CD4-positive, alpha-beta memory T cell (primary cell): Measurements from ENCODE around the gene WDR90. TPM values are rescaled to one million over a fixed set of nuclear protein-coding genes. Genes with fewer than 3 reads are reported as not detected.

Experiments
- CTCF ChIA-PET: fragments of 350-600 bp; sonication (Branson Sonifier 250); formaldehyde crosslinking; loops from one replicate; lab custom pipeline; 2021; ENCODE audit warnings: inconsistent platforms; ENCODE audit not compliant: partially characterized antibody; lab: Charles Lee
- POLR2A ChIA-PET: fragments of 350-600 bp; sonication (Branson Sonifier 250); formaldehyde crosslinking; loops from one replicate; lab custom pipeline; 2021; ENCODE audit not compliant: partially characterized antibody; lab: Charles Lee
- DNase-seq, 5 donors: peaks; one replicate each; pipeline versions ENCODE4 v3.0.0 to v3.0.0-alpha.2; 2020 to 2022; ENCODE audit warnings: mixed read lengths in 1 of 5
- H3K27ac ChIP-seq: one replicate; pipeline ENCODE4 v1.7.0; 2013; ENCODE audit warnings: low read depth, low read length
- H3K27me3 ChIP-seq: 2 replicates; pipeline ENCODE4 v1.7.0; 2013; ENCODE audit warnings: mild to moderate bottlenecking, low read length, moderate library complexity; ENCODE audit not compliant: insufficient read depth
- H3K36me3 ChIP-seq: 2 replicates; pipeline ENCODE4 v1.7.0; 2013; ENCODE audit warnings: mild to moderate bottlenecking, low read length, moderate library complexity; ENCODE audit not compliant: insufficient read depth
- H3K4me1 ChIP-seq: 2 replicates; pipeline ENCODE4 v1.7.0; 2013; ENCODE audit warnings: mild to moderate bottlenecking, low read length, moderate library complexity; ENCODE audit not compliant: insufficient read depth
- H3K4me3 ChIP-seq, 2 donors: one replicate each; pipeline ENCODE4 v1.7.0; 2013; ENCODE audit warnings: low read length in 2 of 2, mild to moderate bottlenecking in 1 of 2
- H3K9me3 ChIP-seq, 2 donors: one replicate each; pipeline ENCODE4 v1.7.0; 2013; ENCODE audit warnings: low read length in 2 of 2, control low read depth in 1 of 2; ENCODE audit not compliant: control insufficient read depth in 1 of 2
- H3K27ac Mint-ChIP-seq, 7 donors: one replicate each; pipeline ENCODE4 v1.8.0; 2020 to 2021; ENCODE audit warnings: mixed read lengths in 7 of 7, mild to moderate bottlenecking in 6 of 7, inconsistent platforms in 3 of 7, moderate library complexity in 3 of 7
- H3K27me3 Mint-ChIP-seq, 2 donors: one replicate each; pipeline ENCODE4 v1.8.0; 2020 to 2021; ENCODE audit warnings: mixed read lengths in 2 of 2
- H3K36me3 Mint-ChIP-seq, 2 donors: one replicate each; pipeline ENCODE4 v1.8.0; 2020 to 2021; ENCODE audit warnings: mixed read lengths in 2 of 2, inconsistent platforms in 1 of 2, mild to moderate bottlenecking in 1 of 2
- H3K4me1 Mint-ChIP-seq, 4 donors: one replicate each; pipeline ENCODE4 v1.8.0; 2020 to 2021; ENCODE audit warnings: mixed read lengths in 4 of 4, mild to moderate bottlenecking in 1 of 4
- H3K4me3 Mint-ChIP-seq, 8 donors: one replicate each; pipeline ENCODE4 v1.8.0; 2020 to 2021; ENCODE audit warnings: mixed read lengths in 8 of 8, mild to moderate bottlenecking in 7 of 8, moderate library complexity in 6 of 8, inconsistent platforms in 3 of 8
- H3K9me3 Mint-ChIP-seq, 8 donors: one replicate each; pipeline ENCODE4 v1.8.0; 2020 to 2021; ENCODE audit warnings: mixed read lengths in 8 of 8, mild to moderate bottlenecking in 5 of 8, inconsistent platforms in 3 of 8, moderate library complexity in 1 of 8
- intact Hi-C: fragments of 100-400 bp; cut with micrococcal nuclease; formaldehyde crosslinking; loops from one replicate; pipeline ENCODE4 v1.15.1; 2023
- polyA plus RNA-seq, 2 donors: library from polyadenylated mRNA; unstranded; fragments of 300-500 nt; fragmentation: Illumina TruSeq; gene quantifications; one replicate each; pipeline ENCODE4 v1.2.3, GENCODE V29; 2021
- total RNA-seq, 2 experiments: library from RNA; stranded (reverse); gene quantifications; one replicate each; pipeline ENCODE4 v1.2.3, GENCODE V29; 2021

WDR90 gene
- total and polyA plus RNA-seq, 4 experiments from 2014 or later = 0.96 to 19.7 (median 9.9) TPM

- no peaks in the 10 kb centered on the region for H3K4me1 ChIP-seq
- H3K36me3 Mint-ChIP-seq = no peaks in the 10 kb centered on the region
- no peak overlapping the region for H3K27ac Mint-ChIP-seq
- no peaks in the 10 kb centered on the region for H3K27me3 Mint-ChIP-seq
- no peaks in the 10 kb centered on the region for H3K27me3 ChIP-seq
- intact Hi-C loops = no loop called here
- H3K36me3 ChIP-seq = no peaks in the 10 kb centered on the region
- ChIA-PET POLR2A (interaction anchor here (0.7 kb wide), 1 partner anchor 601 kb away, joined by 4 read pairs; no protein-coding TSS in a partner anchor), CTCF (interaction anchor here (2.2 kb wide), 1 partner anchor 14 kb away, joined by 6 read pairs; the partner anchor contains the start of gene RHOT2)
- no peak overlapping the region for H3K27ac ChIP-seq
- no peaks in the 10 kb centered on the region for H3K9me3 ChIP-seq
- H3K4me1 Mint-ChIP-seq = peaks cover 0 to 6% (median under 1%) of the 10 kb centered on the region in 4 donors
- H3K9me3 Mint-ChIP-seq = no peaks in the 10 kb centered on the region
- no peak for DNase-seq
- H3K4me3 ChIP-seq = no peak overlapping the region
- no peak overlapping the region for H3K4me3 Mint-ChIP-seq
Measured at GRCh38 chr16:654034-654433, 4.9 kb downstream of the WDR90 start.

DNA sequence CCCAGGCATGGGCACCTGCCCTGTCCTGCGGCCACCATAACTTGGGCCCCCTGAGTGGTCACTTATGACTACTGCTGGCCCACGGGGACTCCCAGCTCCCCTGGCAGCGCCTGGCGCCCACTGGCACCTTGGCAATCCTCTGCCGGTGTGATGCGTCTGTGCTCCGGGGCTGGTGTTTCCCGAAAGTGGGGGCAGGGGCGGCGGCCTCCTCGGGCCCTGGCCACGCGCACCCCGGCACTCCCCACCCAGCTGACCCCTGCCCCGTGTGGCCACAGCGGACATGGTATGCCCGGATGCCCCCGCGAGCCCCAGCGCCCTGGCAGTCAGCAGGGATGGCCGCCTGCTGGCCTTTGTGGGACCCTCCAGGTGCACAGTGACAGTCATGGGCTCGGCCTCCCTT, 8.3 kb downstream of the WDR90 start:
- Histone ChIP-seq H3K4me3 (no peak overlapping the region), H3K36me3 (no peaks in the 10 kb centered on the region), H3K27ac (no peak overlapping the region), H3K9me3 (no peaks in the 10 kb centered on the region), H3K4me1 (no peaks in the 10 kb centered on the region), H3K27me3 (no peaks in the 10 kb centered on the region)
- intact Hi-C loops = no loop called here
- DNase-seq = no peak
- CTCF ChIA-PET = no interaction called here
- Mint-ChIP-seq H3K36me3 (no peaks in the 10 kb centered on the region), H3K4me1 (peaks cover 0 to 9% (median under 1%) of the 10 kb centered on the region in 4 donors), H3K27me3 (no peaks in the 10 kb centered on the region), H3K27ac (no peak overlapping the region), H3K4me3 (no peak overlapping the region), H3K9me3 (no peaks in the 10 kb centered on the region)
- POLR2A ChIA-PET = interaction anchor here (1.3 kb wide), 1 partner anchor 10 kb away, joined by 5 read pairs; the partner anchor contains the start of gene RHOT2

DNA sequence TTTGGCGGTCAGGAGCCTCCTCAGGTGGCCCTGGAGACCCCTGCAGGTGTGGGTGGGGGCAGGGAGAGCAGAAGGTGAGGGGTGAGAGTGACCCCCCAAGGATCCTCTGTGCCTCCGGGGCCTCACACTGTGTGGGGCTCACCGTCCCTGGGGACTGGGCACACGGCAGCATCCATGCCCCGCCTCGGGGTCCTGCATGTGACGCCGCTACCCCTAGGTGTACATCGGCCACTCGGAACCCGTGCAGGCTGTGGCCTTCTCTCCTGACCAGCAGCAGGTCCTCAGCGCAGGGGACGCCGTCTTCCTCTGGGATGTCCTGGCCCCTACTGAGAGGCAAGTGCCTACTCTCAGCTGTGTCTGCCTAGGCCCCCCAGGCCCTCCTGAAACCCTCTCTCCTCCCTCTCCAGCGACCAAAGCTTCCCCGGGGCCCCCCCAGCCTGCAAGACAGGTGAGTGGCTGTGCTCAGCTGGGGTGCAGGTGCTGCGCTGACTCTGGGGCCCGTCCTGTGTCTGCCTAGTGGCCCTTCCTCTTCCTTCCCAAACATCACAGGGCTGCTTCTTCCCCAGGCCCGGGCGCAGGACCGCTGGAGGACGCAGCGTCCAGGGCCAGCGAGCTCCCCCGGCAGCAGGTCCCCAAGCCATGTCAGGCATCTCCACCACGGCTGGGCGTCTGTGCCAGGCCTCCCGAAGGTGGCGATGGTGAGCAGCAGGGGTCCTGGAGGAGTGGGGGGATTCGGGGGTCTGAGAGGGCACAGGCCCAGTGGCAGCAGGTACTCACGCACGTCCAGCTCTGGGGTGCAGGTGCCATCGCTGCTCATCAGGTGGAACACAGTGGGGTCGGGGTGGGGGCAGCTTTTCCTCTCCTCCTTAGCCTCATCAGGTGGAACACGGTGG, 9.8 kb downstream of the WDR90 start:
- H3K36me3 Mint-ChIP-seq = no peaks in the 10 kb centered on the region
- peaks cover 0 to 9% (median under 1%) of the 10 kb centered on the region in 4 donors for H3K4me1 Mint-ChIP-seq
- H3K4me3 ChIP-seq = no peak overlapping the region
- H3K9me3 Mint-ChIP-seq = no peaks in the 10 kb centered on the region
- DNase-seq = peak in 1 of 5 donors; percentile 34
- CTCF ChIA-PET = no interaction called here
- POLR2A ChIA-PET = interaction anchor here (1.1 to 3.2 kb wide), 3 partner anchors 9 to 21 kb away, joined by 3 to 12 read pairs (median 4); partner anchors contain the start of genes STUB1 and WDR90
- H3K27me3 ChIP-seq = no peaks in the 10 kb centered on the region
- no peak overlapping the region for H3K27ac ChIP-seq
- H3K4me3 Mint-ChIP-seq = no peak overlapping the region
- H3K27me3 Mint-ChIP-seq = no peaks in the 10 kb centered on the region
- no peaks in the 10 kb centered on the region for H3K36me3 ChIP-seq
- H3K27ac Mint-ChIP-seq = peak overlapping the region in 1 of 7 donors; percentile 23
- H3K9me3 ChIP-seq = no peaks in the 10 kb centered on the region
- H3K4me1 ChIP-seq = no peaks in the 10 kb centered on the region
- intact Hi-C loops = no loop called here

DNA sequence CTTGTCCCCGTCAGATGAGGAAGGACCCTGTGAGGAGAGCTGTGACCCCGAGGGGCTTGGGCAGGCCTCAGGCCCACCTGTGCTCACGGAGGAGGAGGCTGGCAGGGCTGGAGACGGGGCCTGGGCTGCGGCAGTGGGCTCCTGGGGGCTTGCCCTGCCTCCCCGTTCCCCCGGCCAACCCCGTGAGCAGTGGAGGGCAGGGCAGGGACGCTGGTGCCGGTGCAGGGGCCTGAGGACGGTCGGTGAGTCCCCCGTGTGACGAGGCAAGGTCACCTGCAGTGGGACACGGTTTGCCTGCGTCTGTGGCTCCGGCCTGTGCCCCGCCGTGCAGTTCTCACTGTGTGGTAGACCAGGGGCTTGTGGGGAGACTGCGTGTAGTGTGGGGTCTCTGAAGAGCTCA, 10.5 kb downstream of the WDR90 start:
- no peak overlapping the region for H3K4me3 ChIP-seq
- intact Hi-C loops = no loop called here
- H3K9me3 ChIP-seq = no peaks in the 10 kb centered on the region
- H3K36me3 ChIP-seq = no peaks in the 10 kb centered on the region
- POLR2A ChIA-PET = interaction anchor here (1.1 to 3.2 kb wide), 3 partner anchors 10 to 21 kb away, joined by 3 to 12 read pairs (median 4); partner anchors contain the start of genes STUB1 and WDR90
- no peak overlapping the region for H3K27ac Mint-ChIP-seq
- no peaks in the 10 kb centered on the region for H3K27me3 ChIP-seq
- H3K9me3 Mint-ChIP-seq = no peaks in the 10 kb centered on the region
- no peaks in the 10 kb centered on the region for H3K27me3 Mint-ChIP-seq
- H3K27ac ChIP-seq = no peak overlapping the region
- H3K4me1 ChIP-seq = no peaks in the 10 kb centered on the region
- H3K4me1 Mint-ChIP-seq = peaks cover 0 to 9% (median under 1%) of the 10 kb centered on the region in 4 donors
- H3K36me3 Mint-ChIP-seq = no peaks in the 10 kb centered on the region
- no peak for DNase-seq
- H3K4me3 Mint-ChIP-seq = no peak overlapping the region
- CTCF ChIA-PET = no interaction called here

- H3K36me3 ChIP-seq = no peaks in the 10 kb centered on the region
- H3K27me3 ChIP-seq = no peaks in the 10 kb centered on the region
- H3K9me3 ChIP-seq = no peaks in the 10 kb centered on the region
- DNase-seq = no peak
- H3K9me3 Mint-ChIP-seq = no peaks in the 10 kb centered on the region
- CTCF ChIA-PET = no interaction called here
- intact Hi-C loops = no loop called here
- H3K27me3 Mint-ChIP-seq = no peaks in the 10 kb centered on the region
- H3K4me1 Mint-ChIP-seq = peaks cover 0 to 9% (median under 1%) of the 10 kb centered on the region in 4 donors
- H3K4me3 ChIP-seq = no peak overlapping the region
- no peaks in the 10 kb centered on the region for H3K36me3 Mint-ChIP-seq
- no peak overlapping the region for H3K27ac Mint-ChIP-seq
- no peaks in the 10 kb centered on the region for H3K4me1 ChIP-seq
- H3K4me3 Mint-ChIP-seq = no peak overlapping the region
- no peak overlapping the region for H3K27ac ChIP-seq
- POLR2A ChIA-PET = interaction anchor here (1.1 to 3.2 kb wide), 3 partner anchors 11 to 20 kb away, joined by 3 to 12 read pairs (median 4); partner anchors contain the start of genes STUB1 and WDR90
Measured at GRCh38 chr16:660132-660458, 10.9 kb downstream of the WDR90 start.

- Mint-ChIP-seq H3K27ac (peak overlapping the region in 1 of 7 donors; percentile 51), H3K36me3 (no peaks in the 10 kb centered on the region), H3K4me1 (peaks cover 0 to 9% (median under 1%) of the 10 kb centered on the region in 4 donors), H3K4me3 (no peak overlapping the region), H3K9me3 (no peaks in the 10 kb centered on the region), H3K27me3 (no peaks in the 10 kb centered on the region)
- Histone ChIP-seq H3K9me3 (no peaks in the 10 kb centered on the region), H3K36me3 (no peaks in the 10 kb centered on the region), H3K27ac (no peak overlapping the region), H3K4me3 (no peak overlapping the region), H3K27me3 (no peaks in the 10 kb centered on the region), H3K4me1 (no peaks in the 10 kb centered on the region)
- intact Hi-C loops = no loop called here
- ChIA-PET CTCF (no interaction called here), POLR2A (interaction anchor here (1.1 to 3.2 kb wide), 3 partner anchors 11 to 20 kb away, joined by 3 to 12 read pairs (median 4); partner anchors contain the start of genes STUB1 and WDR90)
- peak; percentile 41 to 62 (median 59) for DNase-seq
Measured at GRCh38 chr16:660459-661183, 11.5 kb downstream of the WDR90 start.
